Prostate gland (tissue), 2 donors: Measurements from ENCODE around the gene DNMT1. TPM values are rescaled to one million over a fixed set of nuclear protein-coding genes. Genes with fewer than 3 reads are reported as not detected.

ENCODE experiments used
- DNase-seq: peaks from one replicate; pipeline ENCODE4 v3.0.0-alpha.2; 2019; ENCODE audit warnings: low spot score
- H3K27ac ChIP-seq, 2 donors: fragments of 200-600 bp; sonication (generic); 2 replicates each; pipeline ENCODE4 v1.5.1; 2017 to 2019
- H3K27me3 ChIP-seq: fragments of 200-600 bp; sonication (generic); replicated peaks from 2 replicates; pipeline ENCODE4 v1.5.1; 2019; ENCODE audit not compliant: insufficient read depth
- H3K36me3 ChIP-seq, 2 donors: fragments of 200-600 bp; sonication (generic); 1 replicate in 1 of 2; 2 replicates in 1 of 2; pipeline versions ENCODE4 v1.5.1 to v1.8.1; 2017 to 2019
- H3K4me1 ChIP-seq: fragments of 200-600 bp; sonication (generic); replicated peaks from 2 replicates; pipeline ENCODE4 v1.5.1; 2019
- H3K4me3 ChIP-seq, 2 donors: fragments of 200-600 bp; sonication (generic); 2 replicates each; pipeline ENCODE4 v1.5.1; 2017 to 2019
- H3K9me3 ChIP-seq: fragments of 200-600 bp; sonication (generic); 2 replicates; pipeline ENCODE4 v1.5.1; 2017
- CTCF ChIP-seq, 4 experiments: fragments of 200-600 bp in 2 of 4; fragments of 450-650 bp in 2 of 4; sonication (generic) in 2 of 4; IDR thresholded peaks; 1 replicate in 3 of 4; 2 replicates in 1 of 4; pipeline ENCODE4 v1.5.1; 2016 to 2019; ENCODE audit warnings: antibody characterized with exemption in 4 of 4, mild to moderate bottlenecking in 2 of 4, moderate library complexity in 2 of 4
- POLR2A ChIP-seq: fragments of 450-650 bp; IDR thresholded peaks from one replicate; pipeline ENCODE4 v1.6.1; 2016; ENCODE audit warnings: antibody characterized with exemption, mild to moderate bottlenecking
- POLR2AphosphoS5 ChIP-seq: sonication (generic); formaldehyde crosslinking; IDR thresholded peaks from one replicate; pipeline ENCODE4 v1.6.1; 2017; ENCODE audit warnings: antibody characterized with exemption
- WGBS: methylation state at CpG from one replicate; pipeline ENCODE4 v1.1.5; 2018; 5-methylcytosine and 5-hydroxymethylcytosine counted together
- intact Hi-C: fragments of 100-400 bp; cut with DNase I; formaldehyde crosslinking; loops from one replicate; pipeline ENCODE4 v1.14.2; 2022
- total RNA-seq, 2 donors: library from RNA; depleted of rRNA; stranded (reverse); fragments of >200 nt; gene quantifications; one replicate each; pipeline ENCODE4 v1.1.0, GENCODE V29; 2016

DNMT1 gene
- total RNA-seq, 2 donors from 2014 or later, result 29.9 to 50.0 TPM

GRCh38 chr19:10143681-10144080 lies 51.1 kb downstream of the DNMT1 start:
- TF ChIP-seq POLR2A (no peak), POLR2AphosphoS5 (no peak), CTCF (IDR thresholded peaks at IDR 0.05) (no peak)
- Histone ChIP-seq H3K27me3 (no peaks in the 10 kb centered on the region), H3K4me3 (no peak overlapping the region), H3K4me1 (no peaks in the 10 kb centered on the region), H3K27ac (no peak overlapping the region), H3K9me3 (no peaks in the 10 kb centered on the region), H3K36me3 (peaks cover 11 to 20% of the 10 kb centered on the region in 2 donors)
- DNase-seq, result no peak
- WGBS, result 87% methylated on average over 11 of the region's 11 CpGs
- intact Hi-C loops, result no loop called here

GRCh38 chr19:10142701-10143375 lies 51.9 kb downstream of the DNMT1 start:
- Histone ChIP-seq H3K27me3 (no peaks in the 10 kb centered on the region), H3K4me1 (no peaks in the 10 kb centered on the region), H3K27ac (no peak overlapping the region), H3K4me3 (no peak overlapping the region), H3K9me3 (no peaks in the 10 kb centered on the region), H3K36me3 (peaks cover 11 to 20% of the 10 kb centered on the region in 2 donors)
- TF ChIP-seq POLR2A (no peak), POLR2AphosphoS5 (no peak), CTCF (IDR thresholded peaks at IDR 0.05) (no peak)
- intact Hi-C loops, result no loop called here
- no peak for DNase-seq
- WGBS, result 85% methylated on average over 15 of the region's 15 CpGs

- Histone ChIP-seq H3K4me3 (no peak overlapping the region), H3K9me3 (no peaks in the 10 kb centered on the region), H3K27ac (no peak overlapping the region), H3K27me3 (no peaks in the 10 kb centered on the region), H3K4me1 (no peaks in the 10 kb centered on the region), H3K36me3 (peaks cover 11 to 26% of the 10 kb centered on the region in 2 donors)
- 96% methylated on average over 18 of the region's 18 CpGs for WGBS
- no peak for DNase-seq
- TF ChIP-seq POLR2A, result no peak
- no peak for TF ChIP-seq POLR2AphosphoS5
- TF ChIP-seq CTCF (IDR thresholded peaks at IDR 0.05), result no peak
- intact Hi-C loops, result no loop called here
Observed at GRCh38 chr19:10141973-10142372, 52.8 kb downstream of the DNMT1 start.

- Histone ChIP-seq H3K4me1 (no peaks in the 10 kb centered on the region), H3K27ac (no peak overlapping the region), H3K27me3 (no peaks in the 10 kb centered on the region), H3K4me3 (no peak overlapping the region), H3K36me3 (peaks cover 11 to 26% of the 10 kb centered on the region in 2 donors), H3K9me3 (no peaks in the 10 kb centered on the region)
- 85% methylated on average over 13 of the region's 13 CpGs for WGBS
- intact Hi-C loops, result no loop called here
- DNase-seq, result no peak
- TF ChIP-seq CTCF (IDR thresholded peaks at IDR 0.05) (no peak), POLR2AphosphoS5 (no peak), POLR2A (no peak)
Observed at GRCh38 chr19:10141479-10141878, 53.3 kb downstream of the DNMT1 start.

GRCh38 chr19:10139952-10140351 lies 54.8 kb downstream of the DNMT1 start:
- intact Hi-C loops, result no loop called here
- H3K27me3 ChIP-seq, result no peaks in the 10 kb centered on the region
- TF ChIP-seq CTCF (IDR thresholded peaks at IDR 0.05) (no peak), POLR2A (no peak), POLR2AphosphoS5 (no peak)
- no peak overlapping the region for H3K27ac ChIP-seq
- no peaks in the 10 kb centered on the region for H3K9me3 ChIP-seq
- 95% methylated on average over 23 of the region's 23 CpGs for WGBS
- H3K36me3 ChIP-seq, result peaks cover 11 to 16% of the 10 kb centered on the region in 2 donors
- H3K4me3 ChIP-seq, result no peak overlapping the region
- no peaks in the 10 kb centered on the region for H3K4me1 ChIP-seq
- DNase-seq, result no peak
